Right lobe of liver (tissue), 6 donors: ENCODE results near the gene ATG7. TPM values are rescaled to one million over a fixed set of nuclear protein-coding genes. Genes with fewer than 3 reads are reported as not detected.

Source experiments
- ATAC-seq, 4 donors: fragments of 200-7000 bp; cut with Tn5 transposase; one replicate each; pipeline ENCODE4 v1.9.1; 2020; ENCODE audit warnings: mild to moderate bottlenecking in 4 of 4, moderate library complexity in 4 of 4
- DNase-seq, 3 donors: peaks; one replicate each; pipeline ENCODE4 v3.0.0-alpha.2; 2020
- H3K27ac ChIP-seq, 3 donors: fragments of 200-600 bp; one replicate each; pipeline ENCODE4 v1.8.0; 2022
- H3K27me3 ChIP-seq, 2 donors: fragments of 200-600 bp; one replicate each; pipeline ENCODE4 v1.8.0; 2022
- H3K36me3 ChIP-seq, 4 donors: fragments of 200-600 bp; sonication (generic) in 1 of 4; one replicate each; pipeline versions ENCODE4 v1.5.1 to v1.8.0; 2017 to 2022; ENCODE audit warnings: control low read depth in 1 of 4
- H3K4me1 ChIP-seq, 4 donors: fragments of 200-600 bp; sonication (generic) in 1 of 4; one replicate each; pipeline versions ENCODE4 v1.5.1 to v1.8.0; 2017 to 2022; ENCODE audit warnings: control low read depth in 1 of 4
- H3K4me3 ChIP-seq, 3 donors: fragments of 200-600 bp; one replicate each; pipeline ENCODE4 v1.8.0; 2022
- H3K9me3 ChIP-seq, 4 donors: fragments of 200-600 bp; sonication (generic) in 1 of 4; one replicate each; pipeline versions ENCODE4 v1.5.1 to v1.8.0; 2017 to 2022; ENCODE audit warnings: control low read depth in 1 of 4
- CTCF ChIP-seq, 4 donors: fragments of 200-600 bp in 3 of 4; fragments of 450-650 bp in 1 of 4; IDR thresholded peaks; one replicate each; pipeline versions ENCODE4 v1.5.1 to v1.8.0; 2016 to 2022; ENCODE audit warnings: antibody characterized with exemption in 4 of 4, mild to moderate bottlenecking in 2 of 4
- POLR2A ChIP-seq: fragments of 450-650 bp; IDR thresholded peaks from one replicate; pipeline ENCODE4 v1.6.1; 2017; ENCODE audit warnings: antibody characterized with exemption, mild to moderate bottlenecking
- WGBS: methylation state at CpG from one replicate; pipeline ENCODE4 v1.1.6; 2018; ENCODE audit warnings: low coverage, low lambda C conversion rate; ENCODE audit not compliant: insufficient coverage; ENCODE audit errors: missing lambda C conversion rate; 5-methylcytosine and 5-hydroxymethylcytosine counted together
- intact Hi-C, 2 donors: fragments of 100-400 bp; cut with DNase I; formaldehyde crosslinking; loops; one replicate each; pipeline versions ENCODE4 v1.11.2 to v1.14.1; 2022
- total RNA-seq, 6 experiments: library from RNA; depleted of rRNA in 2 of 6; stranded (reverse); fragments of >200 nt in 2 of 6; fragmentation: NEBNext Ultra II Directional in 3 of 6; extraction: Animal tissue kit (Norgen Biotek cat#: 25700) in 3 of 6; gene quantifications; one replicate each; pipeline versions ENCODE4 v1.1.0 to v1.2.4, GENCODE V29; 2016 to 2023
- donor health status: DM: no; HTN: yes; CAD: no.
- donor health status: DM: no; HTN: no; CAD: no.
- donor health status: DM: no; HTN: no; CAD: no.
- donor health status: DM: no; HTN: yes; CAD: no.
- donor health status: DM: no; HTN: yes; CAD: no.

Gene ATG7
- total RNA-seq, 6 experiments from 2014 or later, result 13.6 to 21.1 (median 15.8) TPM

DNA sequence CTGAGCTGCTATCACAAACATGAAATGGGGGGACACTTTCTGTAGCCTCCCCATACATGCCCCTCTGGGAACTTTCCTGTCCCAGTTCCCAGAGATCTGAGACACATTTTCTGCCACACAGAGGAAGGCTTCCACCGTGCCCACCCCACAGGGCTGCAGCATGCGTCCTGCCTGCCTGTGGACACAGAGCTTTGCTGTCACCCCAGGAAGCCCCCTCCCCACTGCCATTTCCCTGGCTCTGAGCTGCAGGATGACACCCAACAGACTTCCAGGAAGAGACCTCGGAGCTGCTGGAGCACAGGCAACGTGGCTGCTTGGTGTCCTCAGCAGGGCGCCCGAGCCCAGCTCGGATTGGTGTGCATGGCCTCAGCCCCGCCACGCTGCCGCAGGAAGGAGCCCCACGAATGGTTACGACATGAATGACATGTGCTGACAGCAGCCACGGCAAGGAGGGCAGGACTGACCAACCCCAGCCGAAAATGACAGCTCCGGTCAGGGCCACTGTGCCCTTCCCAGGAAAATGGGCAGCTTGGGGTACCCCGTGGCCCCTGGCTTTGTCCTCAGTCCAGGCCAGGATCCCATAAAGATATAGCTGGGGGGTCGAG, 290.2 kb downstream of the ATG7 start:
- intact Hi-C loops, result no loop called here
- TF ChIP-seq CTCF (IDR thresholded peaks at IDR 0.05) (no peak), POLR2A (no peak)
- WGBS, result 65% methylated on average over 9 of the region's 17 CpGs
- DNase-seq (no peak), ATAC-seq (no peak)
- no peak overlapping the region for H3K27ac ChIP-seq
- H3K36me3 ChIP-seq, result peaks cover 0 to 15% (median 3%) of the 10 kb centered on the region in 4 donors
- H3K4me3 ChIP-seq, result no peak overlapping the region
- H3K9me3 ChIP-seq, result no peaks in the 10 kb centered on the region
- no peaks in the 10 kb centered on the region for H3K27me3 ChIP-seq
- no peaks in the 10 kb centered on the region for H3K4me1 ChIP-seq

- intact Hi-C loops, result no loop called here
- H3K27ac ChIP-seq, result no peak overlapping the region
Observed at GRCh38 chr3:11563159-11563864, 291.1 kb downstream of the ATG7 start.

GRCh38 chr3:11563865-11564185, 291.6 kb downstream of the ATG7 start:
- TF ChIP-seq CTCF (IDR thresholded peaks at IDR 0.05), result no peak
- TF ChIP-seq POLR2A, result no peak
- ATAC-seq, result no peak
- DNase-seq, result no peak
- WGBS, result 100% methylated on average over 2 of the region's 7 CpGs
- peaks cover 0 to 5% (median 1%) of the 10 kb centered on the region in 4 donors for H3K36me3 ChIP-seq
- no peaks in the 10 kb centered on the region for H3K27me3 ChIP-seq
- H3K4me1 ChIP-seq, result no peaks in the 10 kb centered on the region
- intact Hi-C loops, result no loop called here
- no peak overlapping the region for H3K27ac ChIP-seq
- H3K9me3 ChIP-seq, result no peaks in the 10 kb centered on the region
- no peak overlapping the region for H3K4me3 ChIP-seq

More at GRCh38 chr3:11563159-11563864, 291.1 kb downstream of the ATG7 start:
- DNase-seq (no peak), ATAC-seq (no peak)
- peaks cover 0 to 10% (median 2%) of the 10 kb centered on the region in 4 donors for H3K36me3 ChIP-seq
- WGBS, result 94% methylated on average over 3 of the region's 16 CpGs
- H3K9me3 ChIP-seq, result no peaks in the 10 kb centered on the region
- H3K4me1 ChIP-seq, result no peaks in the 10 kb centered on the region
- no peak overlapping the region for H3K4me3 ChIP-seq
- no peak for TF ChIP-seq CTCF (IDR thresholded peaks at IDR 0.05)
- TF ChIP-seq POLR2A, result no peak
- no peaks in the 10 kb centered on the region for H3K27me3 ChIP-seq

- H3K9me3 ChIP-seq, result no peaks in the 10 kb centered on the region
- H3K4me3 ChIP-seq, result no peak overlapping the region
- H3K27ac ChIP-seq, result no peak overlapping the region
- H3K36me3 ChIP-seq, result peaks cover 0 to 5% (median 1%) of the 10 kb centered on the region in 4 donors
- intact Hi-C loops, result no loop called here
- DNase-seq (no peak), ATAC-seq (no peak)
- no peaks in the 10 kb centered on the region for H3K27me3 ChIP-seq
- no peaks in the 10 kb centered on the region for H3K4me1 ChIP-seq
- WGBS, result 100% methylated on average over 2 of the region's 19 CpGs
- no peak for TF ChIP-seq POLR2A
- TF ChIP-seq CTCF (IDR thresholded peaks at IDR 0.05), result no peak
Observed at GRCh38 chr3:11564577-11565001, 292.4 kb downstream of the ATG7 start.
